ENCODE results near the gene MAN1C1. TPM values are rescaled to one million over a fixed set of nuclear protein-coding genes. Genes with fewer than 3 reads are reported as not detected.
A peak's percentile ranks its signal among the peaks of the same experiment; 100 is the strongest.

The MAN1C1 gene
- total and polyA plus RNA-seq, 7 donors, result 0.69 to 32.1 (median 12.8) TPM

DNA sequence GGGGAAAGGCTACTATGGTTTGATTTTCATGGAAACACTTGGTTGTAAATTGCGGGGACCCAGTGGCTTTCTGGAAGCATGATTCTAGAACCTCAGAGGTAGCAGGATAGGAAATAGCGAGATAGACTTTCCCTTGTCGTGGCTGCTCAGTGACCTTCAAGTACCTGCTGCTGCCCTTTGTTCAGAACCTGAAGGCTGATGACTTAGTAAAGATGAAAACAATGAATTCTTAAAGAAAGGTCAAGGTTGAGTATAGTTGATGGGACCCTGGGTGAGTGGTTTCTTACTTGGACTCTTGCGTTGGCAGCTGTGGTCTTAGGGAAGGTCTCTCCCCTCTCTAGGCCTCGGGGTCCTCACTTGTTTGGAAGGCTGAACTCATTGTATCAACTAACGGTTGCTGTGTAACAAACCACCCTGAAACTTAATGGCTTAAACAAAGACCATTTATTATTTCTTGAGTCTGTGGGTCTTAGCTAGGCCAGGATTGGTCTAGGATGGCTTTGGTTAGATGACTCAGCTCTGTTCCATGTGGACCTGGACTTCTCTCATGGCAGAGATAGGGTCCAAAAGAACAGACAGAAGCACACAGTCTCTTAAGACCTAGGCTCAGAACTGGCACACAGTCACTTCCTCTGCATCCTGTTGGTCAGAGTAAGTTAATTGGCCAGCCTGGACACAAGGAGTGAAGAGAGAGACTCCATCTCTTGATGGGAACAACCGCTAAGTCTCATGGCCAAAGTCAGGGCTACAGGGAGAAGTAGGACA lies 94.2 kb downstream of the MAN1C1 start:
- Histone ChIP-seq H3K27ac (no peak overlapping the region), H3K4me3 (no peak overlapping the region), H3K9me3 (no peaks in the 10 kb centered on the region), H3K27me3 (no peaks in the 10 kb centered on the region), H3K36me3 (no peaks in the 10 kb centered on the region), H3K4me1 (peaks cover 0 to 36% (median 20%) of the 10 kb centered on the region in 4 donors)
- TF ChIP-seq POLR2AphosphoS5 (IDR thresholded peaks at IDR 0.05) (no peak), EP300 (IDR thresholded peaks at IDR 0.05) (no peak), POLR2A (IDR thresholded peaks at IDR 0.05) (no peak)
- TF ChIP-seq, protein P1, sequence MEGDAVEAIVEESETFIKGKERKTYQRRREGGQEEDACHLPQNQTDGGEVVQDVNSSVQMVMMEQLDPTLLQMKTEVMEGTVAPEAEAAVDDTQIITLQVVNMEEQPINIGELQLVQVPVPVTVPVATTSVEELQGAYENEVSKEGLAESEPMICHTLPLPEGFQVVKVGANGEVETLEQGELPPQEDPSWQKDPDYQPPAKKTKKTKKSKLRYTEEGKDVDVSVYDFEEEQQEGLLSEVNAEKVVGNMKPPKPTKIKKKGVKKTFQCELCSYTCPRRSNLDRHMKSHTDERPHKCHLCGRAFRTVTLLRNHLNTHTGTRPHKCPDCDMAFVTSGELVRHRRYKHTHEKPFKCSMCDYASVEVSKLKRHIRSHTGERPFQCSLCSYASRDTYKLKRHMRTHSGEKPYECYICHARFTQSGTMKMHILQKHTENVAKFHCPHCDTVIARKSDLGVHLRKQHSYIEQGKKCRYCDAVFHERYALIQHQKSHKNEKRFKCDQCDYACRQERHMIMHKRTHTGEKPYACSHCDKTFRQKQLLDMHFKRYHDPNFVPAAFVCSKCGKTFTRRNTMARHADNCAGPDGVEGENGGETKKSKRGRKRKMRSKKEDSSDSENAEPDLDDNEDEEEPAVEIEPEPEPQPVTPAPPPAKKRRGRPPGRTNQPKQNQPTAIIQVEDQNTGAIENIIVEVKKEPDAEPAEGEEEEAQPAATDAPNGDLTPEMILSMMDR (IDR thresholded peaks at IDR 0.05), result no peak
- intact Hi-C loops (cut with DNase I), result no loop called here
- 87 to 93% methylated on average over 7 of the region's 7 CpGs for WGBS, 2 donors
- DNase-seq, result peak; percentile 11

DNA sequence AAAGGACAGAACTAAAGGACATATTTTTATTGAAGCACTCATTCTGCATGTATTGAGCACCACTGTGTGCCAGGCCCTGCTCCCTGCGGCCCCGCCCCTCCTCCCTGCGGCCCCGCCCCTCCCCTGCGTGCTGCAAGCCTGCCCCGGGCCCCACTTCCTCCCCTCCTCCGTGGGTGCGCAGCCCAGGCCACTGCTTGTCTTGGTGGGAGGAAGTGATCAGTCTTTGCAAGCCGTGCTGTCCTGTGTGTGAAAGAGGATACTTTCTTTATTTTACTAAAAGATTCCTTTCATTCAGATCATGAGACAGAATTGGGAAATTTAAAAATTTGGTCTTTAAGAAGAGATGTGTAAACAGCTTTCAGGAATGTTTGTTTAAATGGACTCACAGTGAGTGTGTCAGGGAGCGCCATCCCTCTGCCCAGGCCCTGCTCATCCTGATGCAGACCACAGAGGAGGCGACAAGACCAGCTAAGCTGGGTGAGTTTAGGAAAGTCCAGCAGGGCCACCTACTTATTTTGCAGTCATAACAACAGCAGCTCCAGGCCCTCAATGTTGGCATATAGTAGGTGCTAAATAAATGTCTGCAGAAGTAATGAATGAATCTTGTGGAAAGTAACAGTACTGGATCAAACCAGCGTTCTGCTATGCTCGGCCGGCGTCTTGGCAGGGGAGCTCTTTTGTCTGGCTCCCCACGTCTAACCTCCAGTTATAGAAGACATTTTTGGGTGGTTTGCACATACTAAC lies 95.1 kb downstream of the MAN1C1 start:
- TF ChIP-seq POLR2A (IDR thresholded peaks at IDR 0.05) (no peak), EP300 (IDR thresholded peaks at IDR 0.05) (no peak), POLR2AphosphoS5 (IDR thresholded peaks at IDR 0.05) (no peak)
- TF ChIP-seq, protein P1 (IDR thresholded peaks at IDR 0.05), result no peak
- WGBS, 2 donors, result 50 to 56% methylated on average over 16 of the region's 16 CpGs
- peak; percentile 72 for DNase-seq
- Histone ChIP-seq H3K4me1 (peaks cover 0 to 33% (median 19%) of the 10 kb centered on the region in 4 donors), H3K27ac (no peak overlapping the region), H3K36me3 (no peaks in the 10 kb centered on the region), H3K4me3 (no peak overlapping the region), H3K9me3 (no peaks in the 10 kb centered on the region), H3K27me3 (no peaks in the 10 kb centered on the region)
- intact Hi-C loops (cut with DNase I), result no loop called here

DNA sequence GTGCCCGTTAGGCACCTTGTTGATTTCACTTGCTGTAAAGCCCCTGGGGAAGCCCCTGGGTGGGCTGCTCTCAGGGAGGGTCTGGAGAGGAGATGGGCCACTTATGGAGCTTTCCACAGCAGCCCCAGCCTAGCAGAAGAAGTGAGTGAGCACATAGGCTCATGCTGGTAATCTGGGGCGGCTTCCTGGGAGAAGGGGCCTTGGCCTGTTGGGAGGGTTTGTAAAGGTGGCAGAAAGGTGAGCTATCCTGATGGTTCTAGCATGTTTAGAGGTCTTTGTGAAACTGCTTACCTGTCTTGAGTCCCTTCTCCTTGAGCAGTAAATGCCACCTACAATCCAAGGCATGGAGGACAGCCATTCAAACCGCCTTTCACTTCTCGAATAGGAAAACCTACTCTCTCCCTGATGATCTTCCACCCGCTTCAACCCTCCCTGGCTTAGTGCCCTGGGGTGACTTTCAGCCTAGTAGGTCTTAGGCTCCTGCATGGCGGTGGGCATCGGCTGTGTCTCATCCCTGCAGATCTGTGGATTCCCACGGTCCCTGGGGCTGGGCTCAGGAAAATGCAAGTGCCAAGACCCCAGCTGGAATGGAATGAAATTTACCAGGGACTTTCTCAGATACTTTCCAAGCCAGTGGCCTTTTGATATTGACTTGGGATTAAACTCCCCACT lies 95.8 kb downstream of the MAN1C1 start:
- no peak overlapping the region for H3K27ac ChIP-seq
- DNase-seq, result peak; percentile 52
- peaks cover 0 to 28% (median 16%) of the 10 kb centered on the region in 4 donors for H3K4me1 ChIP-seq
- H3K4me3 ChIP-seq, result no peak overlapping the region
- 81 to 96% methylated on average over 8 of the region's 8 CpGs for WGBS, 2 donors
- H3K36me3 ChIP-seq, result no peaks in the 10 kb centered on the region
- intact Hi-C loops (cut with DNase I), result no loop called here
- no peaks in the 10 kb centered on the region for H3K27me3 ChIP-seq
- no peaks in the 10 kb centered on the region for H3K9me3 ChIP-seq
- TF ChIP-seq, protein P1 (IDR thresholded peaks at IDR 0.05), result no peak
- TF ChIP-seq EP300 (IDR thresholded peaks at IDR 0.05) (no peak), POLR2AphosphoS5 (IDR thresholded peaks at IDR 0.05) (no peak), POLR2A (IDR thresholded peaks at IDR 0.05) (no peak)

DNA sequence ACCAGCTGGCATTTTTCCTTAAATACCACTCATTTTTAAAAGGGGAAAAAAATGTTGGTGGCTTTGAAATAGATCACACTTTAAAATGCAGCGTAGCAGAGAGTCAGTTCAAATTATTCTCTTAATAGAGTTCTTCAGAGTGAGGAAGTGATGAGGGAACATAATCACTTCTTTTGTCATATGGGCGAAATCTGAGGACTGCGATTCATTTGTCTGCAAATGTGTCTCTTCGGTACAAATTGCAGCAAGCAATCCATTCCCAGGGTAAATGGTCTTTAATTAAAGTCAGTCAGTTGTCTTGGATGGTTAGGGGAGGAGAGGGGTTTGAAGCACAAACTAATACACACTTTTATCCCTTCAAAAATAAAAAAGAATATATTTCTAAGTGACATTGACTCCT lies 97.4 kb downstream of the MAN1C1 start:
- no peaks in the 10 kb centered on the region for H3K27me3 ChIP-seq
- H3K27ac ChIP-seq, result no peak overlapping the region
- H3K4me1 ChIP-seq, result peaks cover 0 to 18% (median 6%) of the 10 kb centered on the region in 4 donors
- H3K36me3 ChIP-seq, result no peaks in the 10 kb centered on the region
- intact Hi-C loops (cut with DNase I), result no loop called here
- DNase-seq, result no peak
- WGBS, 2 donors, result 93% methylated on average over 4 of the region's 4 CpGs
- TF ChIP-seq EP300 (IDR thresholded peaks at IDR 0.05) (no peak), POLR2AphosphoS5 (IDR thresholded peaks at IDR 0.05) (no peak), POLR2A (IDR thresholded peaks at IDR 0.05) (no peak)
- TF ChIP-seq, protein P1 (IDR thresholded peaks at IDR 0.05), result no peak
- H3K4me3 ChIP-seq, result no peak overlapping the region
- no peaks in the 10 kb centered on the region for H3K9me3 ChIP-seq

All from sigmoid colon (tissue), 7 donors.